Measurements from ENCODE around the gene SAP30BP.

Gene SAP30BP

DNA sequence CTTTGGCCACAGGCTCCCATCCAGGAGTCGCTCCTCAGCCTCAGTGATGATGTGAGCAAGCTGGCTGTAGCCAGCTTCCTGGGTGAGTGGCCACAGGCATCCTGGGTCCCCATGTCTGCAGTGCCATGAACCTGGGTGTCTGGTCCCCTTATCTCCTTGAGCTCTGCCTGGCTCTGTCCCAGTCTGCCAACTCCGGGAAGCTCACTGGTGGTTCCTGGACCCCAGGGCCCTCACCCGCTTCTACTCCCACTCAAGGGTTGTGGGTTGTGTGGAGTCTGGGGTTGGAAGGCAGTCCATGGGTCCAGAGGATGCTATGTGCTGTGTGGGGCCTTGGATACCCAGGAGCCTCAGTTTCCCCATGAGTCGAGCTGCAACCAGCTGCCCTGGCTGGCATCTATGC, 45.6 kb upstream of the SAP30BP start (continued):
- TF ChIP-seq ZNF529 (tag by site-specific recombination; IDR thresholded peaks at IDR 0.05; ENCODE audit: insufficient replicate concordance), result no peak

DNA sequence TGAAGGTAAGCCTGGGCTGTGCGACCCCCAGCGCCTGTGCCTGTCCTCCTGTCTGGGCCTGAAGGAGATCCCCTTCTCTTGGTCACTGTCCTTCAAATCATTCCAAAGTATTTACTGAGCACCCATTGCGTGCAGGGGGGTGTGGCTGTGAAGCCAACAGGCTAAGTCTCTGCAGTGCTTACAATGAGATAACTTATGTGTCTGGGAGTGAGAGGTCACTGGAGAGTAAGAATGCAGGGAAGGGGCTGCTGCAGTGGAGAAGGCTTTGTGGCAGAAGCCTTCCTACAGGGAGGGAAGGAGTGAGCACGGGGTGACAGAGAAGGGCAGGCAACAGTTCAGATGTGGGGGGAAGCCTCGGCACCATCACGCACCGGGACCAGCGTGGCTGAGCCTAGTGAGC, 45.1 kb upstream of the SAP30BP start:
- TF ChIP-seq HOXD13 (CRISPR knock-in tag; IDR thresholded peaks at IDR 0.05; ENCODE audit: borderline replicate concordance) (no peak), ZNF830 (tag by site-specific recombination; IDR thresholded peaks at IDR 0.05; ENCODE audit: low read depth) (no peak), IKZF3 (tag by site-specific recombination; IDR thresholded peaks at IDR 0.05) (no peak), KLF9 (tag by site-specific recombination; IDR thresholded peaks at IDR 0.05; ENCODE audit: low read depth) (peak; percentile 62)
- Histone ChIP-seq H3K27ac (ENCODE audit: extremely low read depth, low read depth, low read length) (no peak overlapping the region), H3K4me3 (ENCODE audit: low read depth, low read length) (no peak overlapping the region), H3K9me3 (ENCODE audit: control insufficient read depth, insufficient read depth, low read depth, low read length) (no peaks in the 10 kb centered on the region), H3K4me1 (ENCODE audit: control insufficient read depth, insufficient read depth, low read length) (no peaks in the 10 kb centered on the region), H3K36me3 (ENCODE audit: control insufficient read depth in 2 of 2, insufficient read depth in 1 of 2, low read length in 2 of 2) (peaks cover 0 to 12% of the 10 kb centered on the region in 2 experiments; a peak in 1 of 3 replicates)
- POLR2A ChIA-PET, result interaction anchor here (1.9 kb wide), 1 partner anchor 11 kb away, joined by 5 read pairs; the partner anchor contains the start of gene SMIM5
- CTCF ChIA-PET, result interaction anchor here (0.6 to 4.4 kb wide), 8 partner anchors 11 to 833 kb away, joined by 3 to 47 read pairs (median 6); partner anchors contain the start of gene SMIM5

- Histone ChIP-seq H3K36me3 (ENCODE audit: control insufficient read depth in 2 of 2, insufficient read depth in 1 of 2, low read length in 2 of 2) (peaks cover 0 to 17% of the 10 kb centered on the region in 2 experiments; a peak in 1 of 3 replicates), H3K27ac (ENCODE audit: extremely low read depth, low read depth, low read length) (no peak overlapping the region), H3K4me3 (ENCODE audit: low read depth, low read length) (no peak overlapping the region), H3K9me3 (ENCODE audit: control insufficient read depth, insufficient read depth, low read depth, low read length) (no peaks in the 10 kb centered on the region), H3K4me1 (ENCODE audit: control insufficient read depth, insufficient read depth, low read length) (no peaks in the 10 kb centered on the region)
- ChIA-PET POLR2A (interaction anchor here (1.9 kb wide), 1 partner anchor 10 kb away, joined by 5 read pairs; the partner anchor contains the start of gene SMIM5), CTCF (interaction anchor here (0.6 to 5.0 kb wide), 7 partner anchors 10 to 140 kb away, joined by 3 to 50 read pairs (median 5); partner anchors contain the start of gene SMIM5)
- TF ChIP-seq ZNF629 (tag by site-specific recombination; IDR thresholded peaks at IDR 0.05), result no peak
These were observed 44.3 kb upstream of the SAP30BP start for GRCh38 chr17:75622771-75623273.

- Histone ChIP-seq H3K4me3 (ENCODE audit: low read depth, low read length) (no peak overlapping the region), H3K27ac (ENCODE audit: extremely low read depth, low read depth, low read length) (no peak overlapping the region), H3K4me1 (ENCODE audit: control insufficient read depth, insufficient read depth, low read length) (no peaks in the 10 kb centered on the region), H3K9me3 (ENCODE audit: control insufficient read depth, insufficient read depth, low read depth, low read length) (no peaks in the 10 kb centered on the region), H3K36me3 (ENCODE audit: control insufficient read depth in 2 of 2, insufficient read depth in 1 of 2, low read length in 2 of 2) (peaks cover 0 to 22% of the 10 kb centered on the region in 2 experiments; a peak in 1 of 3 replicates)
- CTCF ChIA-PET, result interaction anchor here (0.6 to 5.0 kb wide), 8 partner anchors 10 to 141 kb away, joined by 3 to 50 read pairs (median 4); partner anchors contain the start of gene SMIM5
- POLR2A ChIA-PET, result interaction anchor here (0.7 kb wide), 1 partner anchor 9 kb away, joined by 3 read pairs; no protein-coding TSS in a partner anchor
- TF ChIP-seq ZNF18 (tag by site-specific recombination; IDR thresholded peaks at IDR 0.05) (no peak), ZNF394 (tag by site-specific recombination; IDR thresholded peaks at IDR 0.05; ENCODE audit: borderline replicate concordance) (no peak), ZNF660 (tag by site-specific recombination; IDR thresholded peaks at IDR 0.05) (no peak), ZNF701 (tag by site-specific recombination; IDR thresholded peaks at IDR 0.05) (no peak), ZNF274 (IDR thresholded peaks at IDR 0.05; ENCODE audit: low read length) (no peak), ZNF274 (tag by site-specific recombination; IDR thresholded peaks at IDR 0.05; ENCODE audit: borderline replicate concordance) (no peak), ZNF704 (tag by site-specific recombination; IDR thresholded peaks at IDR 0.05) (no peak), SP3 (tag by site-specific recombination; IDR thresholded peaks at IDR 0.05) (no peak), KLF8 (tag by site-specific recombination; IDR thresholded peaks at IDR 0.05) (no peak), PRDM2 (tag by site-specific recombination; IDR thresholded peaks at IDR 0.05; ENCODE audit: borderline replicate concordance) (no peak), ZNF292 (tag by site-specific recombination; IDR thresholded peaks at IDR 0.05; ENCODE audit: borderline replicate concordance, low read depth) (no peak), ZNF530 (tag by site-specific recombination; IDR thresholded peaks at IDR 0.05; ENCODE audit: low read depth) (no peak), BCL11B (tag by site-specific recombination; IDR thresholded peaks at IDR 0.05; ENCODE audit: low read depth) (no peak), ZNF140 (tag by site-specific recombination; IDR thresholded peaks at IDR 0.05) (no peak), GLI2 (tag by site-specific recombination; IDR thresholded peaks at IDR 0.05; ENCODE audit: borderline replicate concordance, low read depth) (no peak)
These were observed 43.8 kb upstream of the SAP30BP start for GRCh38 chr17:75623386-75623785.

Measured in HEK293 (cell line).